Measurements from ENCODE around the gene SLC37A1. TPM values are rescaled to one million over a fixed set of nuclear protein-coding genes. Genes with fewer than 3 reads are reported as not detected.

Gene SLC37A1
- total RNA-seq, 4 donors from 2014 or later = 2.3 to 8.8 (median 6.3) TPM

- H3K36me3 ChIP-seq = no peaks in the 10 kb centered on the region
- DNase-seq = peak; percentile 5 to 9
- H3K27me3 ChIP-seq = no peaks in the 10 kb centered on the region
- intact Hi-C loops (cut with DNase I; ENCODE audit: low total_unique reads) = no loop called here
- no peaks in the 10 kb centered on the region for H3K9me3 ChIP-seq
- TF ChIP-seq POLR2A (IDR thresholded peaks at IDR 0.05) (no peak), CTCF (IDR thresholded peaks at IDR 0.05) (no peak)
- no peak overlapping the region for H3K4me3 ChIP-seq
- no peak overlapping the region for H3K27ac ChIP-seq
- H3K4me1 ChIP-seq = no peaks in the 10 kb centered on the region
Observed at GRCh38 chr21:42565886-42566523, 52.4 kb downstream of the SLC37A1 start.

GRCh38 chr21:42566524-42567213 lies 53.0 kb downstream of the SLC37A1 start:
- intact Hi-C loops (cut with DNase I; ENCODE audit: low total_unique reads) = no loop called here

GRCh38 chr21:42567214-42567555 lies 53.5 kb downstream of the SLC37A1 start:
- no peak overlapping the region for H3K4me3 ChIP-seq
- H3K27me3 ChIP-seq = no peaks in the 10 kb centered on the region
- H3K36me3 ChIP-seq = no peaks in the 10 kb centered on the region
- intact Hi-C loops (cut with DNase I; ENCODE audit: low total_unique reads) = no loop called here
- H3K27ac ChIP-seq = no peak overlapping the region
- DNase-seq = peak in 1 of 2 donors; percentile 6
- TF ChIP-seq CTCF (IDR thresholded peaks at IDR 0.05) (no peak), POLR2A (IDR thresholded peaks at IDR 0.05) (no peak)
- H3K4me1 ChIP-seq = no peaks in the 10 kb centered on the region
- no peaks in the 10 kb centered on the region for H3K9me3 ChIP-seq

More at GRCh38 chr21:42566524-42567213, 53.0 kb downstream of the SLC37A1 start:
- H3K4me1 ChIP-seq = no peaks in the 10 kb centered on the region
- no peak for TF ChIP-seq POLR2A (IDR thresholded peaks at IDR 0.05)
- no peak for TF ChIP-seq CTCF (IDR thresholded peaks at IDR 0.05)
- DNase-seq = peak; percentile 10 to 13
- no peak overlapping the region for H3K4me3 ChIP-seq
- no peaks in the 10 kb centered on the region for H3K9me3 ChIP-seq
- H3K36me3 ChIP-seq = no peaks in the 10 kb centered on the region
- H3K27me3 ChIP-seq = no peaks in the 10 kb centered on the region
- H3K27ac ChIP-seq = no peak overlapping the region

GRCh38 chr21:42567861-42568260 lies 54.2 kb downstream of the SLC37A1 start:
- H3K27ac ChIP-seq = no peak overlapping the region
- H3K4me3 ChIP-seq = no peak overlapping the region
- no peaks in the 10 kb centered on the region for H3K27me3 ChIP-seq
- intact Hi-C loops (cut with DNase I; ENCODE audit: low total_unique reads) = no loop called here
- peak in 1 of 2 donors; percentile 5 for DNase-seq
- TF ChIP-seq POLR2A (IDR thresholded peaks at IDR 0.05) (no peak), CTCF (IDR thresholded peaks at IDR 0.05) (no peak)
- no peaks in the 10 kb centered on the region for H3K9me3 ChIP-seq
- no peaks in the 10 kb centered on the region for H3K36me3 ChIP-seq
- no peaks in the 10 kb centered on the region for H3K4me1 ChIP-seq

- peak; percentile 3 to 10 for DNase-seq
- no peaks in the 10 kb centered on the region for H3K9me3 ChIP-seq
- H3K27ac ChIP-seq = no peak overlapping the region
- H3K27me3 ChIP-seq = no peaks in the 10 kb centered on the region
- no peak overlapping the region for H3K4me3 ChIP-seq
- no peaks in the 10 kb centered on the region for H3K36me3 ChIP-seq
- TF ChIP-seq POLR2A (IDR thresholded peaks at IDR 0.05) = no peak
- no peak for TF ChIP-seq CTCF (IDR thresholded peaks at IDR 0.05)
- intact Hi-C loops (cut with DNase I; ENCODE audit: low total_unique reads) = no loop called here
- H3K4me1 ChIP-seq = no peaks in the 10 kb centered on the region
Observed at GRCh38 chr21:42568376-42568775, 54.7 kb downstream of the SLC37A1 start.

Data from uterus (tissue), 4 donors.